ENCODE results near the gene YBEY. TPM values are rescaled to one million over a fixed set of nuclear protein-coding genes. Genes with fewer than 3 reads are reported as not detected.

YBEY gene
- total and polyA plus RNA-seq, 2 of the 13 experiments (the other 11 are each of a cell fraction or from before 2014, with no cell fraction given) = 6.5 to 8.9 TPM

GRCh38 chr21:46322351-46323226, 36.4 kb downstream of the YBEY start (continued):
- TF ChIP-seq MAFF (IDR thresholded peaks at IDR 0.05; ENCODE audit: low read depth, low read length) (no peak), PHF8 (CRISPR knock-in tag; IDR thresholded peaks at IDR 0.05) (no peak), CHCHD3 (CRISPR knock-in tag; IDR thresholded peaks at IDR 0.05) (no peak), SMARCE1 (IDR thresholded peaks at IDR 0.05; ENCODE audit: borderline replicate concordance) (no peak), ZNF83 (CRISPR knock-in tag; IDR thresholded peaks at IDR 0.05; ENCODE audit: borderline replicate concordance) (no peak), ZBTB40 (IDR thresholded peaks at IDR 0.05) (no peak), ZBTB40 (CRISPR knock-in tag; IDR thresholded peaks at IDR 0.05) (no peak), ZNF367 (CRISPR knock-in tag; IDR thresholded peaks at IDR 0.05; ENCODE audit: borderline replicate concordance) (no peak), FOXA1 (IDR thresholded peaks at IDR 0.05) (no peak), FOXA1 (CRISPR knock-in tag; IDR thresholded peaks at IDR 0.05) (no peak), ZFP90 (CRISPR knock-in tag; IDR thresholded peaks at IDR 0.05; ENCODE audit: borderline replicate concordance) (no peak), HMGXB3 (CRISPR knock-in tag; IDR thresholded peaks at IDR 0.05; ENCODE audit: borderline replicate concordance) (no peak), ZNF788 (CRISPR knock-in tag; IDR thresholded peaks at IDR 0.05; ENCODE audit: borderline replicate concordance) (peak; percentile 29; the same call in 1 of the 2 replicates), CTCF (CRISPR knock-in tag; IDR thresholded peaks at IDR 0.05) (no peak)
